ENCODE results near the gene RND2.

GRCh38 chr17:43031666-43032065 lies 6.6 kb downstream of the RND2 start:
- TF ChIP-seq CTCF (IDR thresholded peaks at IDR 0.05) (no peak), EP300 (IDR thresholded peaks at IDR 0.05) (no peak), POLR2AphosphoS5 (IDR thresholded peaks at IDR 0.05) (no peak), POLR2A (IDR thresholded peaks at IDR 0.05) (no peak)
